Activated T-cell treated with anti-CD3 and anti-CD28 coated beads, Interleukin-2, amount 50 U/mL, for 1 hour (primary cell): Measurements from ENCODE around the gene TRPT1.

Experiments used
- DNase-seq: peaks from one replicate; pipeline ENCODE4 v3.0.0-alpha.2; 2020

TRPT1 gene

DNA sequence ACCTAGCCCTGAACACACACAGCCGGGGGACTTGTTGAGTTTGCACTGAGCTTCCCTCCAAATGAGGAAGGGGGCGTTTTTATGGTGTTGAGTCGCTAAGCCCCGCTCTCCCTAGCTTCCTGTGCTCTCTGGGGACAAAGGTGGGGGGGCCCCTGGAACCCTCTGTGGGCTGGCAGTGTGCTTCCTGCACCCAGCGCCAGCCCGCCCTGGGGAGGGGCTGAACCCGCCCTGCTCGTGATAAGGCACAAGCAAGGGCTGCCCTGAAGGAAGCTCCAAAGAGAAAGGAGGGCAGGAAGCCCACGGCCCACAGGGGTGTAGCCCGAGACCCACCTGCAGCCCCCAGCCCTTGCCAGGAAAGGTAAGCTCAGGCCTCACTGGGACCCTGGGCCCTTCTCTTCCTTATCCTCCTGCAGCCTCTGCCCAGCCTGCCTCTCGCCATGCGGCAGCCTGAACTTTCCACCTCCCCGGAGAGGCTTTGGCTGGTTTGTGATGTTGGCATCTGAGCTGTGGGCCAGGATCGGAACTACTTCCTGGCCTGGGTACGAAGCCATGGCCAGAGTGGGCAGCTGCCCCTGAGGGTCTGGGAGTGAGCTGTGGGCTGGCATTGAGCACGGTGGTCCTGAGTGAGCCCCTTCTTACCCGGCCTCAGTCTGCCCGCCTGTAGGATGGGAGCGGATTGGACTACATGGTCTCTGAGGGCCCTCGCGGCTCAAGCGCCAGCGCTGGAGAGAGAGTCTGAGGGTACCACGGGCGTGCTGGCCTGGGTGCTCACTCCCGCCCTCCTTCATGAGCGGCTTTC is 19.3 kb downstream of the TRPT1 start, which contains the start of gene FERMT3:
Gene FERMT3, plus strand, starts transcription at position 265 of the 799 bp plus-strand sequence. CDS start 644 bp downstream, outside the sequence.
- DNase-seq = peak; percentile 67

DNA sequence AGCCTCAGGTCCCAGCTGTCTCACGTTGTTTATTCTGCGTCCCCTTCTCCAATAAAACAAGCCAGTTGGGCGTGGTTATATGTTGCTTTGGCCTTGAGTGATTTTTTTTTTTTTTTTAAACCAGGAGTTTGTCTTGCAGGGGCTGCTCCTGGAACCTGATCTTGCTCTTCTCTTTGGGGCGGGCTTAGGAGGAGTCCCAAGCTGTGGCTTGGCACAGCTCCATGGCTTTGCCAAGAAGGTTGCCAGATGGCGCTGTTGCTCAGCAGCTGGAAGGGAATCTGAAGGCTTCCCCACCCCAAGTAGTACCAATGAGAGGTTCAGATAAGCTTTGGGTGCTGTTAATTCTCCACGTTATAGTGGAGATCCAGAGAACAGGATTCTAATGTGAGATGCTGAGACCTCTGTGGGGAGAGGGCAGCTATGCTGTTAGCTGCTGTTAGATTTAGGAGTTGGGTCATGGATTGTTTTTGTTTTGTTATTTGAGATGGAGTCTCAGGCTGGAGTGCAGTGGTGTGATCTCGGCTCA is 21.5 kb downstream of the TRPT1 start:
- peak; percentile 87 for DNase-seq

DNA sequence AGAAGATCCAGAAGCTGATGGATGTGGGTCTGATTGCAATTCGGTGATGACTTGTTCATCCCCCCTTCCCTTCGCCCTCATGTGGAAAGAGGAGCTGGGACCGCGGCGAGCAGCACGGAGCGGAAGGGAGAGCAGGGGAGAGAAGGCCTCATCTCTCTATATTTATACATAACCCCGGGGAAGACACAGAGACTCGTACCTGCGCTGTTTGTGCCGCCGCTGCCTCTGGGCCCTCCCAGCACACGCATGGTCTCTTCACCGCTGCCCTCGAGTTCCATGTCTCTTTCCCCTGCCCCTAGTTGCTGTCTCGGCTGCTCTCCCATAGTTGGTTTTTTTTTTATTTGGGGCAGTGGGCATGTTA is 21.9 kb downstream of the TRPT1 start:
- DNase-seq = no peak

DNA sequence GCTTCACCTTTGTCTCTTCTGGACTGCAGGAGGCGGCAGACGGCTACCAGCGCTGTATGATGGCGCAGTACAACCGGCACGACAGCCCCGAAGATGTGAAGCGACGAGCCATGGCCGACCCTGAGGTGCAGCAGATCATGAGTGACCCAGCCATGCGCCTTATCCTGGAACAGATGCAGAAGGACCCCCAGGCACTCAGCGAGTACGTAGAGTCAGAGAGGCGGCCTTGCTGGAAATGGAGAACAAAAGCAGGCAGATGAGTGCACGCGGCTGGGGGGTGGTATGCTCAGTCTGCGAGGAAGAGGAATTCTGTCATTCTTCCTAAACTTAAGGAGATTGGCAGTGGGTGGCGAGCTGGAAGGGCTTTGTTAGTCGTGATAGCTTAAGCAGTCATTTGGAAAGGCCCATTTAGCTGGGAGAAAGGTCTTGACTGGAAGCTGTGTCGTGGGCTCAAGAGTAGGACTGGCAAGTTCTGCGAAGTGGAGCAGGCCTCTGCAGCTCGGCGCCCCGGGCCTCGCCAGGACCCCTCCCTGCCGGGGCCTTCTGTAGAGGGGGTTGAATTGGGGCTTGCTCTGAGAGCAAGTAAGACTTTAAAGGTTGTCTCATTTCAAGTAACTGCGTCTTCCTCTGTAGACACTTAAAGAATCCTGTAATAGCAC is 22.4 kb downstream of the TRPT1 start:
- no peak for DNase-seq

DNA sequence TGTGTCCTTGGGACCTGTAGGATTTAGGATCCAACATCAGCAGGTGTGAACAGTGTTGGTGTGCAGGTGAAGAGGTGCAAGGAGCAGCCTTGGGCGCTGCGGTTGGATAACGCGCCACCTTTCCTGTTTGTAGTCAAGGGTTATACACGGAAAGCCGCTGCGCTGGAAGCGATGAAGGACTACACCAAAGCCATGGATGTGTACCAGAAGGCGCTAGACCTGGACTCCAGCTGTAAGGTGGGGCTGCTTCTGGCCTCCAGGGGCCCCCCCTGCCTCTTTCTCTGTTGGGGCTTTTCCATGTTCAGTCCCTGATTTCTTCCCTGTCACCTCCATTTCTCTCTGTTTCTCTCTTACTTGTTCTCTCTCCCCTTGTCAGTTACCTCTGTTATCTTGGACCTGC is 23.0 kb downstream of the TRPT1 start:
- no peak for DNase-seq

DNA sequence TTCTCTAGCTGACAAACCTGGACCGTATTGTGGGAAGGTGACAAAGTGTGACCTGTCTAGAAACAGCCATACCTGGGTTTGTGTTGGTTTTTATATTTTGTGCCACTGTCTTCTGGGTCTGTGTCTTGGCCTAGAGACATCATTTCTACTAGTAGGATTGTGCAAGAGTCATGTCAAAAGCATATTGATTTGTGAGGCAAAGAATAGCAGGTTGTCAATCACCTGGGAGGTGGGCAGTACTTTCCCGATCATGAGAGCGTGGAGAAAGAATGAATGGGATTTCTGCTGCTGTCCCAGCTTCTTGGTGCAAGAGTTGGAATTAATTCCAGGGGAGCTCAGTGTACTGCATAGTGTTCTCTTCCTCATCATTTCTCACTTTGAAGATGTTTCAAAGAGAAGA is 24.4 kb downstream of the TRPT1 start:
- no peak for DNase-seq

DNA sequence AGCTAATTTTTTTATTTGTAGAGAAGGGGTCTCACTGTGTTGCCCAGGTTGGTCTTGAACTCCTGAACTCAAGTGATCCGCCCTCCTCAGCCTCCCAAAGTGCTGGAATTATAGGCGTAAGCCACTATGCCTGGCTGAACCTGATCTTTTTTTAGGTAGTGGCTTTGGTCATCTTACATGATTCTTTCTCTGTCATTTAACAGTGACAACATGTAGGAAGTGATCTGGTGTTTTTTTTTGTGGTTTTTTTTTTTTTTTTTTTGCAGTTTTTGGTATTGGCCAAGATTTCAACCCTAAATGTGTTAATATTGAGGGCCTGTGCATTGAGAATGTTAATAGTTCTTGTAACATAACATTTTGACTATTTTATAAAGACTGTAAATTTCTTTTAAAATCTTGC is 27.5 kb downstream of the TRPT1 start:
- DNase-seq = no peak

DNA sequence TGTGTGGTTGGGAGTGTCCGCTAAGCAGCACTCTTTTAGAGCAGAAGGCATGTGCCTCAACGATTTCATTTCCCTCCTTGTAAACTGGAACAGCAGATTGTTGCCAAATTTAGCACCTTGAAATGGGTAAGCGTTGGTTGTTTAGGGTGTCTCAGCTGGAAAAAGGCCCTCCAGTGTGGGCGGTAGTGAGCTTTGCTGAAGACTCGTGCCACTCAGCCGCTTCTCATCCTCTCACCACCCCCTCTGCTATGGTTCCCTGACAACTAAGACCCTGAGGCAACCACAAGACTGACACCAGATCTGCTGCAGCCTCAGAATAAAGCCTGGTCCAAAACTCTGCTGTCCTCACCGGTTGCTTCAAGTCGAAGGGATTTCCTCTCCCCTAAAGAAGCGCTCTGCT is 29.4 kb downstream of the TRPT1 start:
- DNase-seq = no peak

DNA sequence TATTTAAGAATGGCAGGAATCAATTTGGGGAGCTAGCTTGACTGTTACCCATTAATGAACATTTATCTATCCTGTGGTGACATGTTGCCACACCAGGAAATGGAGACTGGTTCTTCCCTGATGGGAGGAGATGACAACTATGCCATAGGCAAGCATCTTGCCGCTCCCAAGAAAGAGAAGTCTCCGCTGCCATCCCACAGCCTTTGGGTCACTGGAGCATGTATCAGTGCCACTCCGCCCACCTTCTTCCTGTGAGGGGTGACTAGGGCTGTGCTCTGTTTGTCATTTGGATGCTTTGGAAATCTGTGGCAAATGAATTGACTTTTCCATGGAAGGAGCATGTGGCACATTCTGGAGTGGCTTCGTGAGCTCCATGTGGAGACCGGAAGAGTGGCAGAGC is 33.6 kb downstream of the TRPT1 start:
- no peak for DNase-seq

DNA sequence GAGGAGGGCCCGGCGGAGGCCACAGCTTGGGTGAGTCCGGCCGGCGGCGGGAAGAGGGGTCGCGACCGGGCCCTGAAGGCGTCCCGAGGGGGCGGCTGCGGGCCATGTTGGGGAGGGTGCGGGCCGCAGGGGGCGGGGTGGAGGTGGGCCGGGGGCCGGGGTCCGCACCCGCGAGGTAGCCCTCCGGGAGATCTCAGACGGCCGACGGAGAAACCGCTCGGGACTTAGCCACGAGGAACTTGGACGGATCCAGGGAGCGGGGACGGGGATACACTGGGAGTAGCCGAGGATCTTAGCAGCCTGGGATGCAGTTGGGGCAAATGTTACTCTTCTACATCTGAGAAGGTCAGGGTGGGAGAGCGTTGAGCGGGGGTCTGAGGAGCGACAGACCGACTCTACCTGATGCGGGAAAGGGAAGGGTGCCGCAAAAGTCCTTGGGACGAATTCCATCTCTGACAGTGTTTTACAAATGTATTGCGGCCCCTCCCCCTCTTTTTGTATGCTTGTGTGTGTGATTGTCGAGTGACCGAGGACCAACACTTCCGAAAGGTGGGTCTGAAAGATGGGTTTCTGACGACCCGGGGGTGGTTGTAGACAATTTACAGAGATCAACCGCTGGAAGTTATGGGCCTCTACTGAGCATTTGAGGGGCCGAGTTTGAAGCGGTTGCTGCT is 39.4 kb downstream of the TRPT1 start:
- peak; percentile 54 for DNase-seq

DNA sequence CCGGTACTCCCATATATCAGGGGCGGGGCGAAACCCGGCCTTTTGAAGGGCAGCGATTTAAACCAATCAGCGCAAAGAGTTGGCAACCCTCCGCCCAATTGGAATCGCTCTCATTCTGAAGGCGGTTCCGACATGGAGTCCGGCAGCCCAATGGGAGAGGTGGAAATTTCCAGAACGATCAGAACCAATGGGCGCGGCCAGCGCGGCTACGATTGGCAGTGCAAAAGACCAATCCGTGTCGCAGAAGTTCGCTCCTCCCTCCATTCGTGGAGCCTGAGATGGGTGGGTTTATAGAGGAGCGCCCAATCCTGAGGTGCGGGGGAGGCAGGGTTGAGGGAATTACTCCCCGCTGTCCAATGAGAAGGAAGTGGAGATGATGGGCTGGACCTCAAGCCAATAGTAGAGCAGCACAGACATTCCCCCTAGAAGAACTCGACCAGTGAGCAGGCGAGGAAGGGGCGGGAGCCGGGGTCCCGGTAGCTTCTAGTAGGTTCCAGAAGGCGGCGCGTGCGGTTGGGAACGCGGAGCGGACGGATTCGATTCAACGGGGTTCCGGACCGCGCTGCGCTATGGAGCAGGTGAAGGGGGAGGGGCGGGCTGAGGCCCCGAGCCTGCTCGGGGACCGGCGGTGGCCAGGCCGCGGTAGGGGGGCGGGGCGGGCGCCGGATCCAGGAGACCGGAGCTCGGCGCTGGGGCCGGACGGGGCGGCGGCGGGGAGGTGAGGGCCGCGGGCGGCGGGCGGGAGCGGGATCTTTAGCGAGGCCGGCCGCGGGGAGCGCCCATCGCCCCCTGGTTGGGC is 40.1 kb downstream of the TRPT1 start, which contains the start of gene STIP1:
Gene STIP1, plus strand, starts transcription at position 479 of the 799 bp plus-strand sequence. Its CDS starts 91 bp downstream, at position 570.
- DNase-seq = peak; percentile 97

DNA sequence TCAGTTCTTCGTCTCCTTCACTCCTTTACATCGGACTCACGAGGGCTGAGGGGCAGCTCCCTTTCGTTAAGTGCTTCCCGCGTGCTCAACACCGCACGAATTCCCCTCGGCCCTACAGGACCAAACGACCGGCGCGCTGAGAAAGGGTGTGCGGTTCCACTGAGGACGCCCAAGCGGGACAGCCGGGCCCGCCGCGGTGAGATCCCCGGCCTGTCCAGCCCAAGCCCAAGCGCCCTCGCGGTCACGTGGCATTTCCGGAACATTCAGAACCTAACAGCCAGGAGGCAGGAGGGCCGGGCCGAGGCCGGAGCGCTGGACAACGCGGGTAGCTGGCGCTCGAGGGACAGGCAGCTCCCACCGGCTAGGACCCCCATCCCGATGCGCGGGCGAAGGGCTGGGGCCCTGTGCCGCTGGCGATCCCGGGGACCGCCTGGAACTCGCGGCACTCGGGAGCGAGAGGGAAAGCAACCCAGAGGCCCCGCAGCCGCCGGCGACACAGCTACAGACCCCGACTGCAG is 40.8 kb downstream of the TRPT1 start:
- no peak for DNase-seq

DNA sequence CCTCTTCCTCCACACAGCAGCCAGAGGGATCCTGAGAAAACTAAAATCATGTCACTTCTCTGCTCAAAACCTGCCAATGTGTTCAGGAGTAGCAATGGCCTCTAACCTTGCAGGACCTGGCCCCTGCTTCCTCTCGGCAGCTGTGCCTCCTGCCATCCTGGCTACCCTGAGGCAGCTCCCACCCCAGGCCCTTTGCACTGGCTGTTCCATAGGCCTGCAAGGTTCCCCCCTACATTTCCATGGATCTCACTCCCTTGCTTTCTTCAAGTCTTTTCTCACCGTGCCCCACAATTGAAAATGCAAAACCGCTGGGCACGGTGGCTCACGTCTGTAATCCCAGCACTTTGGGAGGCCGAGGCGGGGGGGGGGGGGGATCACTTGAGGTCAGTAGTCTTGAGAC is 42.1 kb downstream of the TRPT1 start:
- DNase-seq = no peak

DNA sequence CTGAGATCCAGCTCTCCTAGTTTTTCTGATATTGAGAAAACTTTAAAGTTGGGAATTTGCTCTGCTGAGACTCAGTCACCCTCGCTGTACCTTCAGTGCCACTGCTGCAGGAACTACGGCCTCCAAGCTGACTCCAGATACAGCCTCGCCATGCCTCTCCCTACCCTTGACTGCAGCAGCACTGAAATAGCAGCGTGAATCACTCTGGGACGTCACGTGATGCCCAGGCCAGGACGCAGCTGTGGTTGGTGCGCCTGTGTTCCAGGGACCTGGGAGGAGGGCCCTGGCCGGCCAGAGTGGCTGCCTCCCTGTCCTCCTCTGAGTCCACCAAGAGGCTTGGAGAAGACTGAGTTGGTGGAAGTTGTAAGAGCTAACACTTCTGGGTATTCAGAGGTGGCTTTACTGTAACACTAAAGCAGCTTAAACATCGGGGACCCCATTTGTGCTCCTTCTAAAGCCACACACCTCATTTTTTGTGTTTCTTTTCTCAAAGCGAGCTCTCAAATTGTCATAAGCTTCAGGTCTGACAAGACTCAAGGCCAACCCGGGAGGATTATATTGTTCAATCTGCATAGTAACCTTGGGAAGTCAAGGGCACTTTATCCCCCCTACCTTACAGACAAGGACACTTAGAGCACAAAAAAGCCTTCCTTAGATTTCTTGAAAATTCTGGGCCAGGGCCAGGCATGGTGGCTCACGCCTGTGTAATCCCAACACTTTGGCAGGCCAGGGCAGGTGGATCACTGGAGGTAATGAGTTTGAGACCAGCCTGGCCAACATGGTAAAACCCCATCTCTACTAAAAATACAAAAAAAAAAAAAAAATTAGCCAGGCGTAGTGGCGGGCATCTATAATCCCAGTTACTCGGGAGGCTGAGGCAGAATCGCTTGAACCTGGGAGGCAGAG is 44.2 kb downstream of the TRPT1 start:
- peak; percentile 44 for DNase-seq

DNA sequence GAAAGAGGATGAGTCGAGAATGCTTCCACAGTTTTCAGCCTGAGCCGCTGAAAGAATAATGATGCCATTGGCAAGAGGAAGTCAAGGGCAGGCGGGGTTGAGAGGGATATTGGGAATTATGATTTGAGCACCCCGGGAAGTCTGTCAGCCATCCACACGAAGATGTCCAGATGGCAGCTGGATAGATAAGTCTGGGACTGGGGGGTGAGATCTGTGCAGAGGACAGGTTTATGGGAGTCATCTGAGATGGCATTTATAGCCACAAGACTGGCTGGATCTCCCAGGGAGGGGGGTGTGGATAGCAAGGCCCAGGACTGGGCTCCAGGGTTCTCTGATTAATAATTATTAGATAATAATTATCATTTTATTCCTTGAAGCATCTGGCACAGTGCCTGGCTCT is 45.1 kb downstream of the TRPT1 start:
- DNase-seq = no peak

DNA sequence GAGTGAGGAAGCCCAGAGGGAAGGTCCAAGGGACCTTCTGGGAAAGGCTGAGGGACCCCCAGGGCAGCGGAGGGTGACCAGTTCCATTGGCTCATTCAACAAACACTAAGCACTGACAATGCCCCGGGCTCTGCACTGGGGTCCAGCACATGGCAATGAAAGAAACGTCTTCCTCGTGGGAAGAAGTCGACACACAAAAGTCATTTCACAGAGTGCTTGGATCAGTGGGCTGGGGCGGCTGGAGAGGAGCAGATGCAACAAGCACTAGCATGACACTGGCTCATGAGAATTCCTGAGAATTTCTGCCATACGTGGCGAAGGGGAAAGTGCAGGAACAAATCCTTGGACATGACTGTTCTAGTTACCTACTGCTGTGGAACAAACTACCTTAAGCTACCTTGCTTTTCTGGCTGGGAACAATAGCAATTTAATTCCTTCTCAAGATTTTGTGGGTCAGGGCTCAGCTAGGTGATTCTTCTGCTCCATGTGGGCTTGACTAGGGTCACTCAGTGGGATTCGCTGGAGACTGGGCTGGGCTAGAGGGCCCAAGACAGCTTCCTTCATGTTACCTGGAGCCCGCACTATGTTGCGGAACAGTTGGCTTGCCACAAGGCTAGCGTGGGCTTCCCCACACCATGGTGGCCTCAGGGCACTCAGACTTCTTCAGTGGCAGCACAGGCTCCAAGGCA is 46.9 kb downstream of the TRPT1 start:
- no peak for DNase-seq

DNA sequence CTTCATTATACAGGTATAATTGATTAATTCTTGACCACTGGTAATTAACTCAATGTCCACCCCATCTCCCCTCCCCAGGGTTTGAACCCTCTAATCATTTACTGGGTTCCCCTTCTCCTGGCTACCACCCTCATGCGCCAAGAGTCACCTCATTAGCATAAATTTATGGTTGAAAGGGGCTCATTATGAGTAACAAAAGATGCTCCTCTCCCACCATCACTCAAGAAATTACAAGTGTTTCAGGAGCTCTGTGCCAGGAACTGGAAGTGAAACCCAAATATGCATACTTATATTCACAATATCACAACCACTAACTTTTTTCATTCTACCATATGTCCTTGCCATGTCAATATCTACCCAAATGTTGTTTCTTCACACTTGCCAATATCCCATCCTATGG is 47.8 kb downstream of the TRPT1 start:
- no peak for DNase-seq

DNA sequence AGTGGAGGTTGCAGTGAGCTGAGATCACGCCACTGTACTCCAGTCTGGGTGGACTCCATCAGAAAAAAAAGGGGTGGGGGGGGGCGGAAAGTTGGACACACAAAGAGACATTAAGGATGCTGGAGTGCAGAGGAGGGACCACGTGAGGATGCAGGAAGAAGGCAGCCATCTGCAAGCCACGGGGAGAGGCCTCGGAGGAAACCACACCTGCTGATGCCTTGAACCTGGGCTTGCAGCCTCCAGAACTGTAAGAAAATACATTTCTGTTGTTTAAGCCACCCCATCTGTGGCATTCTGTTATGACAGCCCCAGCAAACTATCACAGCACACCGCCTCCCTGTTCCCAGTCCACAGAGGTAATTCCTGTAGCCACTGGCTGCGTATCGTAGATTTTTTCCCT is 49.2 kb downstream of the TRPT1 start:
- no peak for DNase-seq
